ENCODE data around the gene GALNS.

DNA sequence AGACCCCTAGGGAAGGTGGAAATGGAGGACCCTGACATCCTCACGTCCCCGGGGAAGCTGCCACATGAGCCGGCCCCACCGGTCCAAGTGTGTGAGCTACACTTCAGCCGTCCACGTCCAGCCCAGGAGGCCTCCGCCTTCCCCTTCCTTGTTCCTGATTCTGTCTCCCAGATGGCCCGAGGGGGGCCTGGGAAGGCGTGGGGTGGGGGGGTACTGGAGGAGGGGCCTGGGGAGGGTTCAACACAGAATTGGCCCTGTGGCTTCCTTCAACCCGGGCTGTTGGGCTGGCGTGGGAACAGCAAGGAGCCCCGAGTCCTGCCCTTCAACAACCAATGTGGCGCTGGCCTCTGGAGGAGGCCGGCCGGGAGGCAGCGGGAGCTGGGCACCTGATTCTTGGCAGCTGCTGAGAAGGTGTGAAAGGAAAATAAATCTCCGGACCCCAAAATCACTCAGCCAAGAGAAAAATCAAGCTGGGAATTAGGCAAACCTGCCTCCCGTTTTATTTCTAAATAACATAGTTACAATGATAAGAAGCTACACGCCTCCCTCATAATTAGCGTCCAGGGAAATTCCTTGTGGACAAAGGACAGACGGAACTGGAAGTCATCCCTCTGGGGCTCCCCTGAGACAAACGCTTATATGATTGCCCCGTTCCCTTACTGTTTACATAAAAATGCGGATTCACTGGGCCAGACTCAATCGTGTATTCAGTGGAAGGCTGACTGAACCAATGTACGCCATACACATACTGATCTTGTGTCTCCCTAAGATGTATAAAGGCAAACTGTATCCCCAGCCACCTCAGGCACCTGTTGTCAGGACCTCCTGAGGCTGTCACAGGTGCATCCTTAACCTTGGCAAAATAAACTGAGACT, 43.2 kb downstream of the GALNS start:
- TF ChIP-seq EZH2 (IDR thresholded peaks at IDR 0.05; ENCODE audit: borderline replicate concordance) (no peak), EZH2phosphoT487 (IDR thresholded peaks at IDR 0.05; ENCODE audit: low read depth, severe bottlenecking, unreplicated experiment) (no peak)
- TF ChIP-seq, protein P1, sequence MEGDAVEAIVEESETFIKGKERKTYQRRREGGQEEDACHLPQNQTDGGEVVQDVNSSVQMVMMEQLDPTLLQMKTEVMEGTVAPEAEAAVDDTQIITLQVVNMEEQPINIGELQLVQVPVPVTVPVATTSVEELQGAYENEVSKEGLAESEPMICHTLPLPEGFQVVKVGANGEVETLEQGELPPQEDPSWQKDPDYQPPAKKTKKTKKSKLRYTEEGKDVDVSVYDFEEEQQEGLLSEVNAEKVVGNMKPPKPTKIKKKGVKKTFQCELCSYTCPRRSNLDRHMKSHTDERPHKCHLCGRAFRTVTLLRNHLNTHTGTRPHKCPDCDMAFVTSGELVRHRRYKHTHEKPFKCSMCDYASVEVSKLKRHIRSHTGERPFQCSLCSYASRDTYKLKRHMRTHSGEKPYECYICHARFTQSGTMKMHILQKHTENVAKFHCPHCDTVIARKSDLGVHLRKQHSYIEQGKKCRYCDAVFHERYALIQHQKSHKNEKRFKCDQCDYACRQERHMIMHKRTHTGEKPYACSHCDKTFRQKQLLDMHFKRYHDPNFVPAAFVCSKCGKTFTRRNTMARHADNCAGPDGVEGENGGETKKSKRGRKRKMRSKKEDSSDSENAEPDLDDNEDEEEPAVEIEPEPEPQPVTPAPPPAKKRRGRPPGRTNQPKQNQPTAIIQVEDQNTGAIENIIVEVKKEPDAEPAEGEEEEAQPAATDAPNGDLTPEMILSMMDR (IDR thresholded peaks at IDR 0.05; ENCODE audit: poor library complexity): no peak
